GM13976 (cell line): ENCODE results near the gene CAMKMT.
"Not testable (repeated sequence)": the region's sequence is repeated elsewhere in the genome, so short reads cannot be mapped to it uniquely, and the experiment has no call there.

ENCODE experiments used
- DNase-seq: peaks from one replicate; pipeline ENCODE4 v3.0.0; 2012; ENCODE audit warnings: low spot score
- CTCF ChIP-seq: IDR thresholded peaks from 2 replicates; pipeline ENCODE4 v1.5.1; 2012; ENCODE audit warnings: borderline replicate concordance, mild to moderate bottlenecking; ENCODE audit not compliant: insufficient read depth; ENCODE audit errors: extremely low read depth, missing control alignments, control extremely low read depth
- in situ Hi-C: fragments of 300-500 bp; cut with MboI; formaldehyde crosslinking; loops from one replicate; pipeline ENCODE4 v1.12.0; 2022; ENCODE audit warnings: low sequenced_read_pairs, mixed read lengths, inconsistent platforms; ENCODE audit not compliant: unreplicated experiment

CAMKMT gene

GRCh38 chr2:44573996-44574395 lies 212.2 kb downstream of the CAMKMT start:
- in situ Hi-C loops: no loop called here
- DNase-seq: no peak
- TF ChIP-seq CTCF: no peak

- in situ Hi-C loops: no loop called here
- TF ChIP-seq CTCF: no peak
- peak; percentile 64 for DNase-seq
These were observed 216.8 kb downstream of the CAMKMT start for GRCh38 chr2:44578471-44579093.

GRCh38 chr2:44579115-44579836 lies 217.5 kb downstream of the CAMKMT start:
- no peak for TF ChIP-seq CTCF
- in situ Hi-C loops: no loop called here
- no peak for DNase-seq

- DNase-seq: no peak
- no peak for TF ChIP-seq CTCF
- in situ Hi-C loops: no loop called here
These were observed 218.1 kb downstream of the CAMKMT start for GRCh38 chr2:44579837-44580230.

- in situ Hi-C loops: no loop called here
- TF ChIP-seq CTCF: no peak
- no peak for DNase-seq
These were observed 219.2 kb downstream of the CAMKMT start for GRCh38 chr2:44580875-44581515.

- no peak for DNase-seq
- TF ChIP-seq CTCF: no peak
- in situ Hi-C loops: no loop called here
These were observed 220.7 kb downstream of the CAMKMT start for GRCh38 chr2:44582363-44583008.

GRCh38 chr2:44595615-44596014 lies 233.9 kb downstream of the CAMKMT start:
- DNase-seq, in situ Hi-C loops: not testable (repeated sequence)
